Ovary (tissue), 9 donors: ENCODE results near the gene RRAS2. TPM values are rescaled to one million over a fixed set of nuclear protein-coding genes. Genes with fewer than 3 reads are reported as not detected.

ENCODE experiments used
- DNase-seq, 5 donors: peaks; one replicate each; pipeline ENCODE4 v3.0.0-alpha.2; 2019 to 2020
- H3K27ac ChIP-seq, 2 donors: fragments of 200-600 bp; one replicate each; pipeline versions ENCODE4 v1.5.1 to v1.8.0; 2019 to 2022
- H3K27me3 ChIP-seq: fragments of 200-600 bp; one replicate; pipeline ENCODE4 v1.8.0; 2022
- H3K36me3 ChIP-seq: fragments of 200-600 bp; sonication (generic); one replicate; pipeline ENCODE4 v1.5.1; 2019
- H3K4me1 ChIP-seq: one replicate; pipeline ENCODE4 v1.8.1; 2013; ENCODE audit warnings: mild to moderate bottlenecking, moderate library complexity; ENCODE audit not compliant: insufficient read depth
- H3K4me3 ChIP-seq: fragments of 200-600 bp; sonication (generic); one replicate; pipeline ENCODE4 v1.5.1; 2017
- H3K9me3 ChIP-seq, 2 donors: fragments of 200-600 bp in 1 of 2; sonication (generic) in 1 of 2; one replicate each; pipeline versions ENCODE4 v1.5.1 to v1.8.1; 2013 to 2019; ENCODE audit warnings: mild to moderate bottlenecking in 1 of 2, moderate library complexity in 1 of 2
- CTCF ChIP-seq, 3 donors: fragments of 450-650 bp in 2 of 3; fragments of 200-600 bp in 1 of 3; IDR thresholded peaks; one replicate each; pipeline versions ENCODE4 v1.5.1 to v1.8.0; 2016 to 2022; ENCODE audit warnings: antibody characterized with exemption in 3 of 3, mild to moderate bottlenecking in 1 of 3
- EP300 ChIP-seq: sonication (generic); formaldehyde crosslinking; IDR thresholded peaks from one replicate; pipeline ENCODE4 v1.6.1; 2017; ENCODE audit warnings: antibody characterized with exemption
- POLR2A ChIP-seq: fragments of 450-650 bp; IDR thresholded peaks from one replicate; pipeline ENCODE4 v1.6.1; 2017; ENCODE audit warnings: antibody characterized with exemption, mild to moderate bottlenecking, moderate library complexity
- WGBS, 3 donors: extraction: QIAGEN DNeasy Blood & Tissue Kit in 1 of 3; methylation state at CpG; one replicate each; pipeline versions ENCODE4 v1.1.5 to v1.1.7; 2013 to 2017; 5-methylcytosine and 5-hydroxymethylcytosine counted together
- intact Hi-C, 4 donors: fragments of 100-400 bp; cut with DNase I; formaldehyde crosslinking; loops; one replicate each; pipeline versions ENCODE4 v1.11.0 to v1.15.1; 2022 to 2023
- polyA plus RNA-seq, 2 donors: library from polyadenylated mRNA; stranded (reverse); fragments of 200-250 nt in 1 of 2; fragments of 350-450 nt in 1 of 2; fragmentation: Illumina TruSeq in 1 of 2; extraction: RNeasy Lipid Tissue Mini Kit (QIAGEN cat#74804) in 1 of 2; gene quantifications; one replicate each; pipeline ENCODE4 v1.2.3, GENCODE V29; 2013 to 2014
- total RNA-seq, 7 donors: library from RNA; depleted of rRNA in 2 of 7; stranded (reverse); fragments of >200 nt in 2 of 7; fragmentation: NEBNext Ultra II Directional in 3 of 7; extraction: Animal tissue kit (Norgen Biotek cat#: 25700) in 3 of 7; gene quantifications; one replicate each; pipeline versions ENCODE4 v1.1.0 to v1.2.4, GENCODE V29; 2016 to 2023
- donor health status: DM: no; HTN: no; CAD: no; lungs with moderate emphysema.
- donor health status: DM: no; HTN: no; CAD: no.
- donor health status: Bipolar disorder and iron deficiency.
- donor health status: DM: yes; HTN: yes; CAD: no.
- donor health status: DM: no; HTN: no; CAD: no.
- donor health status: DM: yes; HTN: yes; CAD: no.

RRAS2 gene
- total and polyA plus RNA-seq, 9 donors, result 25.7 to 45.2 (median 34.8) TPM

GRCh38 chr11:14261066-14261465 is 97.9 kb downstream of the RRAS2 start:
- Histone ChIP-seq H3K36me3 (peaks cover 3% of the 10 kb centered on the region), H3K4me1 (no peaks in the 10 kb centered on the region), H3K27ac (no peak overlapping the region), H3K9me3 (no peaks in the 10 kb centered on the region), H3K4me3 (no peak overlapping the region), H3K27me3 (no peaks in the 10 kb centered on the region)
- 36 to 49% (median 42%) methylated on average over 4 of the region's 4 CpGs for WGBS, 3 donors
- intact Hi-C loops, result no loop called here
- no peak for TF ChIP-seq EP300
- TF ChIP-seq CTCF (IDR thresholded peaks at IDR 0.05), result no peak
- no peak for TF ChIP-seq POLR2A
- no peak for DNase-seq

- no peak for DNase-seq
- H3K36me3 ChIP-seq, result peaks cover 3% of the 10 kb centered on the region
- H3K4me3 ChIP-seq, result no peak overlapping the region
- TF ChIP-seq POLR2A (no peak), EP300 (no peak), CTCF (IDR thresholded peaks at IDR 0.05) (no peak)
- WGBS, 3 donors, result 86 to 100% (median 100%) methylated on average over 1 of the region's 1 CpG
- H3K27me3 ChIP-seq, result no peaks in the 10 kb centered on the region
- intact Hi-C loops, result no loop called here
- H3K4me1 ChIP-seq, result no peaks in the 10 kb centered on the region
- H3K9me3 ChIP-seq, result no peaks in the 10 kb centered on the region
- H3K27ac ChIP-seq, result no peak overlapping the region
These were observed 99.1 kb downstream of the RRAS2 start for GRCh38 chr11:14259878-14260277.

GRCh38 chr11:14259186-14259784 is 99.7 kb downstream of the RRAS2 start:
- peaks cover 3% of the 10 kb centered on the region for H3K36me3 ChIP-seq
- DNase-seq, result no peak
- intact Hi-C loops, result no loop called here
- WGBS, 3 donors, result 66 to 88% (median 80%) methylated on average over 38 of the region's 38 CpGs
- TF ChIP-seq POLR2A, result no peak
- no peak for TF ChIP-seq EP300
- TF ChIP-seq CTCF (IDR thresholded peaks at IDR 0.05), result no peak
- H3K4me1 ChIP-seq, result no peaks in the 10 kb centered on the region
- no peak overlapping the region for H3K4me3 ChIP-seq
- H3K27me3 ChIP-seq, result no peaks in the 10 kb centered on the region
- H3K27ac ChIP-seq, result no peak overlapping the region
- H3K9me3 ChIP-seq, result no peaks in the 10 kb centered on the region

DNA sequence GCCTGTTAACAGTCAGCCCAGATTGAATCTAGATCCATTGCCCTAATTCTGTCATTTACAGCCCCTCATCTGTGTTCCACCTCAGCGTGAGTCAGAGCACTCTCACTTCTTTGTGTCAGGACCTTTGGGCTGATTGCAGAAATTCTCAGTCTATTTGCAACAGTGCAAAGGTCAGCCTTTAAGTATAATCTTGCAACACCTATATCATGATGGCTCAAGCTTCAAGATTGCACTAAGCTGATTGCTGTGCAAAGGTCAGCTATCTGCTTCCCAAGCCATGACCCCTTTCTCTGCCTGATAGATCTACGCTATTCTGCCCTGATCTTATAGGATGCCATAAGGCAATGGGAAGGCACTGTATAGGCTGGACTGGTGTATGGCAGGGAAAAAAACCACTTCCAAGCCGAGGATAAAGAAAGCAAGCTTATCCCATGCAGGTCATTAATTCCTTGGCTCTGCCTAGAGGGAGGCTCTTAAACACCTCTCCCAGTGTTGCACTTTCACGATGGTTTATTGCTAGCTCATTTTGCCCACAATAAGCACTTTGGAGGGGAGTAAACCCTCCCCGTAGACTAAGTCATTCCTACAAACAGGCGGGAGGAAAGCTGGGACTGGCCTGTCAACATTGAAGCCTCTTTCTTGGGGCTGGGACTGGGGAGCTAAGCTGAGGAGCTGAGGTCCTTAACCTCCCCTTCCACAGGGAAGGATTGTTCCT is 100.6 kb downstream of the RRAS2 start:
- no peak overlapping the region for H3K27ac ChIP-seq
- no peaks in the 10 kb centered on the region for H3K9me3 ChIP-seq
- WGBS, 3 donors, result 67 to 71% (median 67%) methylated on average over 6 of the region's 6 CpGs
- H3K36me3 ChIP-seq, result peaks cover 3% of the 10 kb centered on the region
- no peak for TF ChIP-seq EP300
- TF ChIP-seq POLR2A, result no peak
- TF ChIP-seq CTCF (IDR thresholded peaks at IDR 0.05), result no peak
- H3K4me3 ChIP-seq, result no peak overlapping the region
- intact Hi-C loops, result no loop called here
- no peaks in the 10 kb centered on the region for H3K27me3 ChIP-seq
- no peak for DNase-seq
- H3K4me1 ChIP-seq, result peaks cover 3% of the 10 kb centered on the region
